Mesendoderm (in vitro differentiated cells): ENCODE results near the gene BOLL.

Experiments
- DNase-seq: peaks from one replicate; pipeline ENCODE4 v3.0.0; 2013
- H2AK5ac ChIP-seq: 2 replicates; pipeline ENCODE4 v1.6.1; 2013; ENCODE audit warnings: low read length, inconsistent platforms
- H2BK120ac ChIP-seq: 2 replicates; pipeline ENCODE4 v1.6.1; 2013; ENCODE audit warnings: low read depth, mild to moderate bottlenecking, low read length, moderate library complexity, mixed read lengths
- H2BK15ac ChIP-seq: replicated peaks from 2 replicates; pipeline ENCODE4 v1.6.1; 2013; ENCODE audit warnings: low read depth, mild to moderate bottlenecking, moderate library complexity
- H2BK5ac ChIP-seq: 2 replicates; pipeline ENCODE4 v1.6.1; 2013; ENCODE audit warnings: low read length, inconsistent platforms
- H3K18ac ChIP-seq: 2 replicates; pipeline ENCODE4 v1.6.1; 2013; ENCODE audit warnings: mild to moderate bottlenecking, low read length, mixed read lengths
- H3K23ac ChIP-seq: one replicate; pipeline ENCODE4 v1.6.1; 2013; ENCODE audit warnings: low read length
- H3K27ac ChIP-seq: 2 replicates; pipeline ENCODE4 v1.5.1; 2013; ENCODE audit warnings: low read depth, mild to moderate bottlenecking, inconsistent platforms, low read length, moderate library complexity
- H3K27me3 ChIP-seq: 2 replicates; pipeline ENCODE4 v1.6.1; 2013; ENCODE audit warnings: low read length, control low read depth, mild to moderate bottlenecking, inconsistent platforms; ENCODE audit not compliant: insufficient read depth, poor library complexity
- H3K36me3 ChIP-seq: 2 replicates; pipeline ENCODE4 v1.6.1; 2013; ENCODE audit warnings: low read length, inconsistent platforms; ENCODE audit not compliant: control insufficient read depth, insufficient read depth
- H3K4ac ChIP-seq: one replicate; pipeline ENCODE4 v1.6.1; 2013; ENCODE audit warnings: low read depth, mild to moderate bottlenecking, low read length, moderate library complexity
- H3K4me1 ChIP-seq: 2 replicates; pipeline ENCODE4 v1.6.1; 2013; ENCODE audit warnings: low read depth, low read length, inconsistent platforms; ENCODE audit not compliant: control insufficient read depth
- H3K4me2 ChIP-seq: 2 replicates; pipeline ENCODE4 v1.6.1; 2013; ENCODE audit warnings: low read length
- H3K4me3 ChIP-seq: 2 replicates; pipeline ENCODE4 v1.5.1; 2013; ENCODE audit warnings: mild to moderate bottlenecking, low read length
- H3K56ac ChIP-seq: one replicate; pipeline ENCODE4 v1.6.1; 2013; ENCODE audit warnings: low read length
- H3K79me1 ChIP-seq: 2 replicates; pipeline ENCODE4 v1.6.1; 2013; ENCODE audit warnings: low read length, inconsistent platforms
- H3K79me2 ChIP-seq: 2 replicates; pipeline ENCODE4 v1.6.1; 2013; ENCODE audit warnings: mild to moderate bottlenecking, low read length; ENCODE audit not compliant: control insufficient read depth, insufficient read depth
- H3K9ac ChIP-seq: 2 replicates; pipeline ENCODE4 v1.6.1; 2013; ENCODE audit warnings: low read length, inconsistent platforms
- H4K5ac ChIP-seq: one replicate; pipeline ENCODE4 v1.6.1; 2013; ENCODE audit warnings: low read length
- H4K8ac ChIP-seq: one replicate; pipeline ENCODE4 v1.6.1; 2013; ENCODE audit warnings: low read depth, mild to moderate bottlenecking, control low read depth, low read length, moderate library complexity
- WGBS: extraction: QIAGEN DNeasy Blood & Tissue Kit; methylation state at CpG from one replicate; pipeline ENCODE4 v1.1.7; 2013; ENCODE audit warnings: low lambda C conversion rate, missing lambda C conversion rate; ENCODE audit not compliant: insufficient coverage; ENCODE audit errors: extremely low coverage; 5-methylcytosine and 5-hydroxymethylcytosine counted together

BOLL gene

DNA sequence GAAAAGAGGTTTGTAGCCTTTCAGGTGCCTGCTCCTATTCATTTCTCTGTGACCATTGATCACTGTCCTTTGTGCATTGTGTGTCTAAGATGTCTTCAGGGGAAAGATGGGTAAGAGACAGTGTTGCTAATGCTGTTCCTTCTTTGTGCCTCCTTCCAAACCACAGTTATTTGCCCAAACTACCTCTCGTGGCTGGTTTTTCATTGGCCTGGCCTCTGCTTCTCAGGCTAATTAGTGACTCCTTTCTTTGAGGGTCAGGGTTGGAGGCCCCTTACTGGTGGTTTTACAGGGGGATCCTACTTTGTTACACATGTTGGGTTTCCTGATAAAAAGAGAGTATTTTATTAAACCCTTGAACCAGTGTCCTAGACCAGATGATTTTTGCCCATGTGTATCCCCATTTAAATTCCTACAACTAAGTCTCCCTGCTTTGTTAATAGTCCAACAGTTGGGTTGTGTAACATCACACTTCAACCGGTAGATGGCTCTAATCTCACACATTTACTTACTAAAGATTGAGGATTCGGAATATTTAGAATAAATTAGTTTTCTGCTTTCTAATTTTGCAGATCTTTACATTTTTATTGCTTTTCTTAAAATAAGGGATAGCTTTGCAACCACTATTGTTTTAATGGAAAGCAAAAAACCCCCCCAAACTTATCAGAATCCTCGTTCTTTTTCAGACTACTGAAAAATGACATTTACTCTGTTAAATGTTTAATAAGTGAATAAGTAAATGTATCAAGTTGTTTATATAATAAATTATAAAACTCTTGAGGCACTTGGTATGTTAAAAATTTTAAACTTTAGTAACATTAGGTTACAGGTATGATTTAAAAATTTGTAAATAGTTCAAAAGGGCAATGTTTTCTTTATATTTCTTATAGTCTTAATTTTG is 77.6 kb downstream of the BOLL start:
- H3K4ac ChIP-seq = no peak overlapping the region
- no peaks in the 10 kb centered on the region for H3K36me3 ChIP-seq
- no peak overlapping the region for H4K5ac ChIP-seq

GRCh38 chr2:197706839-197707207 is 78.3 kb downstream of the BOLL start:
- H4K8ac ChIP-seq = no peak overlapping the region

More for the DNA sequence above, 77.6 kb downstream of the BOLL start:
- Histone ChIP-seq H3K9ac (peak overlapping the region; percentile 97), H3K23ac (no peak overlapping the region), H3K27ac (no peak overlapping the region), H3K27me3 (no peaks in the 10 kb centered on the region), H3K4me2 (peak overlapping the region; percentile 92), H2BK15ac (no peak overlapping the region), H4K8ac (no peak overlapping the region), H3K18ac (no peak overlapping the region), H3K79me2 (peaks cover 50% of the 10 kb centered on the region), H2BK120ac (no peak overlapping the region), H3K79me1 (peaks cover 13% of the 10 kb centered on the region), H3K4me3 (peak overlapping the region; percentile 91), H3K4me1 (peaks cover 8% of the 10 kb centered on the region), H2BK5ac (peak overlapping the region; percentile 18), H3K56ac (peak overlapping the region; percentile 96), H2AK5ac (no peak overlapping the region)
- no CpG with 5 or more reads among the region's 4 CpGs for WGBS
- DNase-seq = peak; percentile 60

GRCh38 chr2:197705912-197706838 is 78.9 kb downstream of the BOLL start:
- Histone ChIP-seq H4K8ac (no peak overlapping the region), H3K79me2 (peaks cover 46% of the 10 kb centered on the region), H3K4me1 (peaks cover 8% of the 10 kb centered on the region), H3K23ac (peak overlapping the region; percentile 72), H2BK120ac (no peak overlapping the region), H3K9ac (peak overlapping the region; percentile 97), H3K4me2 (peak overlapping the region; percentile 92), H2BK5ac (peak overlapping the region; percentile 36), H2BK15ac (no peak overlapping the region), H3K36me3 (no peaks in the 10 kb centered on the region), H4K5ac (no peak overlapping the region), H2AK5ac (no peak overlapping the region), H3K79me1 (peaks cover 10% of the 10 kb centered on the region), H3K27ac (peak overlapping the region; percentile 66), H3K4ac (no peak overlapping the region), H3K18ac (peak overlapping the region; percentile 25), H3K4me3 (peak overlapping the region; percentile 91), H3K56ac (peak overlapping the region; percentile 96), H3K27me3 (no peaks in the 10 kb centered on the region)
- DNase-seq = peak; percentile 50
- WGBS = no CpG with 5 or more reads among the region's 38 CpGs

More at GRCh38 chr2:197706839-197707207, 78.3 kb downstream of the BOLL start:
- H4K5ac ChIP-seq = no peak overlapping the region
- no peak overlapping the region for H2BK120ac ChIP-seq
- no peak overlapping the region for H2BK15ac ChIP-seq
- peak overlapping the region; percentile 36 for H2BK5ac ChIP-seq
- H3K4me2 ChIP-seq = peak overlapping the region; percentile 92
- H3K79me1 ChIP-seq = peaks cover 13% of the 10 kb centered on the region
- peak overlapping the region; percentile 91 for H3K4me3 ChIP-seq
- H3K56ac ChIP-seq = peak overlapping the region; percentile 96
- H3K18ac ChIP-seq = no peak overlapping the region
- peak overlapping the region; percentile 97 for H3K9ac ChIP-seq
- no peak for DNase-seq
- no peaks in the 10 kb centered on the region for H3K27me3 ChIP-seq
- H3K36me3 ChIP-seq = no peaks in the 10 kb centered on the region
- no CpG with 5 or more reads among the region's 5 CpGs for WGBS
- H3K27ac ChIP-seq = no peak overlapping the region
- no peak overlapping the region for H3K4ac ChIP-seq
- H3K79me2 ChIP-seq = peaks cover 50% of the 10 kb centered on the region
- peaks cover 8% of the 10 kb centered on the region for H3K4me1 ChIP-seq
- H3K23ac ChIP-seq = peak overlapping the region; percentile 29
- no peak overlapping the region for H2AK5ac ChIP-seq

DNA sequence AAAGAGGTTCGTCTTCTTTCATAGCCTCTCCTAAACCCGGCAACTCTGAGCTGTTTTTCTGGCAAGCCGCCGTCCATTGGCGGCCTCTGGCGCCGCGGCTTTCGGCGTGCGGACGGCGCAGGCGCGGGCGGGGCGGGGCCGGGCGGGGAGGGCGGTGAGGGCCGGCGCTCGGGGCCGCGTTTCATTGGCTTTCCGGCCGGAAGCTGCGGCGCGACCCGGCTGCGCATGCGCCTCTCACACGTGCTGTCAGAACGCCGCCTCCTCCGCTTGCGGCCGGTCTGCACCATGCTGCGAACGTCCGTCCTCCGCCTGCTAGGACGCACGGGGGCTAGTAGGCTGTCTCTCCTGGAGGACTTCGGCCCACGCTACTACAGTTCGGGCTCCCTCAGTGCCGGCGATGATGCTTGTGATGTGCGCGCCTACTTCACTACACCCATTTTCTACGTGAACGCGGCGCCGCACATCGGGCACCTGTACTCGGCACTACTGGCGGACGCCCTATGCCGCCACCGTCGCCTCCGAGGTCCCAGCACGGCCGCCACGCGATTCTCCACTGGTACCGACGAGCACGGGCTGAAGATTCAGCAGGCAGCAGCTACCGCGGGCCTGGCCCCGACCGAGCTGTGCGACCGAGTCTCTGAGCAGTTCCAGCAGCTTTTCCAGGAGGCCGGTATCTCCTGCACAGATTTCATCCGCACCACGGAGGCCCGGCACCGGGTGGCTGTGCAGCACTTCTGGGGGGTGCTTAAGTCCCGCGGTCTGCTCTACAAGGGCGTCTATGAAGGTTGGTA is 79.8 kb downstream of the BOLL start, which contains the start of gene MARS2:
TSS of gene MARS2 (plus strand) at position 249 of the 791 bp plus-strand sequence. CDS start at position 286, 37 bp downstream.
- WGBS = no CpG with 5 or more reads among the region's 86 CpGs
- H3K27me3 ChIP-seq = no peaks in the 10 kb centered on the region

More for the DNA sequence above, 79.8 kb downstream of the BOLL start, which contains the start of gene MARS2:
- Histone ChIP-seq H3K36me3 (no peaks in the 10 kb centered on the region), H3K4me2 (peak within 1 kb of the TSS; percentile 92), H3K27ac (peak within 1 kb of the TSS; percentile 66), H3K4ac (peak within 1 kb of the TSS; percentile 82), H2BK5ac (no peak within 1 kb of the TSS), H3K79me1 (peaks cover 10% of the 10 kb centered on the region), H4K8ac (no peak within 1 kb of the TSS), H3K18ac (peak within 1 kb of the TSS; percentile 25), H2BK15ac (no peak within 1 kb of the TSS), H3K23ac (peak within 1 kb of the TSS; percentile 98), H3K9ac (peak within 1 kb of the TSS; percentile 97), H2BK120ac (no peak within 1 kb of the TSS), H4K5ac (no peak within 1 kb of the TSS), H3K56ac (peak within 1 kb of the TSS; percentile 96), H3K4me3 (peak within 1 kb of the TSS; percentile 91), H3K4me1 (peaks cover 6% of the 10 kb centered on the region), H2AK5ac (peak within 1 kb of the TSS; percentile 41), H3K79me2 (peaks cover 41% of the 10 kb centered on the region)
- peak; percentile 95 for DNase-seq
